ENCODE measurements around the gene PITRM1. TPM values are rescaled to one million over a fixed set of nuclear protein-coding genes. Genes with fewer than 3 reads are reported as not detected.

The PITRM1 gene
- polyA plus RNA-seq, 2 of the 4 experiments (the other 2 are of a cell fraction), result 45.9 to 64.5 TPM

DNA sequence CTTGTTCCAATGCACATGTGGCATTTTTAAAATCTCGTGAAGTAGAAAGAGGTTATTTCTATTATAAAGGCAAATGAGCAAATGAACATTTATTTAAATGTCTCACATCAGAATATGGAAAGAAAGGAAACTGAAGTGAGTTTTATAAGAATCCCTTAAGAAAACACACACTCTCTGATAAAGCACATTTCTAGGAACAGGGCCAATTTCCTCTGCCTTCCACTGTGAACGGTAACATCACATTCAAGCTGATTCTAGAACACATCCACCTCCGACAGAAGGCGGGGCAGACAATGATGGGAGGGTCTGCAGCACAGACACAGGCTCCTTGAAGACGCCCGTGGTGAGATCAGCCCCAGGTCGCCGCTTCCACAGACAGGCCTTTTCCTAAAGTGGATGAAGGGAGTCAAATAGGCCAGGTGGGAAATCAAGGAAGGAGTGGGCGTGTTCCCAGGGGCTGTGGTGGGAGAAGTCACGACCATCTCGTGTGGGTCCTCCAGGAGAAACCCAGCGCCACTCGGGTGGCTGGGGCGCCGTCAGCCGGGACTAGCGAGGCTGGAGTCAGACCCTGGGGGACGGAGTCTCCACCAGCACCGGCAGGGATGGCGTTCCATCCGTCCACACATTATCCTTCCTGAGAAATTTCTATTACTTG is 31.1 kb downstream of the PITRM1 start:
- CTCF ChIA-PET, result interaction anchor here (1.6 kb wide), 1 partner anchor 11 kb away, joined by 3 read pairs; no protein-coding TSS in a partner anchor
- no peak for FAIRE-seq
- no peak overlapping the region for H3K4me3 ChIP-seq
- DNase-seq (ENCODE audit: low read depth in 1 of 2, low spot score in 1 of 2), result no peak
- peaks cover 11% of the 10 kb centered on the region; the same call in 2 of the 3 replicates for H3K4me1 ChIP-seq
- WGBS (ENCODE audit: missing lambda C conversion rate), result 88% methylated on average over 21 of the region's 21 CpGs
- no peak overlapping the region for H3K4me2 ChIP-seq
- ATAC-seq, result no peak
- no peaks in the 10 kb centered on the region for H3K9me3 ChIP-seq
- POLR2A ChIA-PET, result interaction anchor here (1.3 kb wide), 1 partner anchor 46 kb away, joined by 3 read pairs; no protein-coding TSS in a partner anchor
- TF ChIP-seq JUN (IDR thresholded peaks at IDR 0.05), result 0 out of 5 replicates have a peak, but pooled peaks of 1 of the 2 experiments have one; percentile 16
- TF ChIP-seq, protein P1, sequence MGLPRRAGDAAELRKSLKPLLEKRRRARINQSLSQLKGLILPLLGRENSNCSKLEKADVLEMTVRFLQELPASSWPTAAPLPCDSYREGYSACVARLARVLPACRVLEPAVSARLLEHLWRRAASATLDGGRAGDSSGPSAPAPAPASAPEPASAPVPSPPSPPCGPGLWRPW (IDR thresholded peaks at IDR 0.05), result no peak
- TF ChIP-seq PHF8 (IDR thresholded peaks at IDR 0.05; ENCODE audit: borderline replicate concordance, low read depth), result no peak
- 0 out of 2 replicates have a peak, but pooled peaks have one; percentile 14 for TF ChIP-seq POLR2AphosphoS2 (conservative IDR thresholded peaks at IDR 0.05; ENCODE audit: low read length)
- H3K27ac ChIP-seq, result no peak overlapping the region

DNA sequence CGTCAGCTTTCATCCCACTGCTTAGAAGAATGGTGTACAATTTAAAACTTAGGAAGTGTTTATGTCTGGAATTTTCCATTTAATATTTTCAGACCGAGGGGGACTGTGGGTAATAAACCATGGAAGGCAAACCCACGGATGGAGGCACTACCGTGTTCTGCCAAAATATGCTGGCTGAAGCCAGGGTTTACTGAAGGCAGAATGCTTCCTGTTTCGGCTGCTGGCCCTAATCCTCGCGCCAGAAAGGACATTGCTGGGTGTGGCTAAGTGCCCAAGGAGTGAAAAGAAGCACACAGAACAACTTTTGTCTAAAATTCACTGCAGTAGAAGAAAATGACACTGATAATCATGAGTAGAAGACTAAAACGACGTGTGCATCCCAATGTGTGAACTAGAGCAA is 32.3 kb downstream of the PITRM1 start:
- FAIRE-seq (no peak), ATAC-seq (no peak), DNase-seq (ENCODE audit: low read depth in 1 of 2, low spot score in 1 of 2) (no peak)
- no peak overlapping the region for H3K4me2 ChIP-seq
- no peak for TF ChIP-seq KDM5A (IDR thresholded peaks at IDR 0.05)
- TF ChIP-seq SMC3 (IDR thresholded peaks at IDR 0.05), result no peak
- no peak for TF ChIP-seq RCOR1 (IDR thresholded peaks at IDR 0.05; ENCODE audit: low read depth, low read length)
- no peak for TF ChIP-seq TFCP2L1 (CRISPR knock-in tag; IDR thresholded peaks at IDR 0.05)
- TF ChIP-seq JUN (IDR thresholded peaks at IDR 0.05), result no peak
- no peak for TF ChIP-seq USF2 (IDR thresholded peaks at IDR 0.05)
- TF ChIP-seq ZNF302 (CRISPR knock-in tag; IDR thresholded peaks at IDR 0.05), result no peak
- ChIA-PET CTCF (interaction anchor here (0.7 to 1.6 kb wide), 4 partner anchors 9 to 21 kb away, joined by 3 to 6 read pairs (median 3); no protein-coding TSS in a partner anchor), POLR2A (interaction anchor here (1.4 kb wide), 1 partner anchor 32 kb away, joined by 4 read pairs; the partner anchor contains the start of gene PITRM1)
- no peak overlapping the region for H3K27ac ChIP-seq
- H3K4me3 ChIP-seq, result no peak overlapping the region
- peaks cover 11% of the 10 kb centered on the region; the same call in 2 of the 3 replicates for H3K4me1 ChIP-seq
- H3K9me3 ChIP-seq, result no peaks in the 10 kb centered on the region
- WGBS (ENCODE audit: missing lambda C conversion rate), result 90% methylated on average over 9 of the region's 9 CpGs

DNA sequence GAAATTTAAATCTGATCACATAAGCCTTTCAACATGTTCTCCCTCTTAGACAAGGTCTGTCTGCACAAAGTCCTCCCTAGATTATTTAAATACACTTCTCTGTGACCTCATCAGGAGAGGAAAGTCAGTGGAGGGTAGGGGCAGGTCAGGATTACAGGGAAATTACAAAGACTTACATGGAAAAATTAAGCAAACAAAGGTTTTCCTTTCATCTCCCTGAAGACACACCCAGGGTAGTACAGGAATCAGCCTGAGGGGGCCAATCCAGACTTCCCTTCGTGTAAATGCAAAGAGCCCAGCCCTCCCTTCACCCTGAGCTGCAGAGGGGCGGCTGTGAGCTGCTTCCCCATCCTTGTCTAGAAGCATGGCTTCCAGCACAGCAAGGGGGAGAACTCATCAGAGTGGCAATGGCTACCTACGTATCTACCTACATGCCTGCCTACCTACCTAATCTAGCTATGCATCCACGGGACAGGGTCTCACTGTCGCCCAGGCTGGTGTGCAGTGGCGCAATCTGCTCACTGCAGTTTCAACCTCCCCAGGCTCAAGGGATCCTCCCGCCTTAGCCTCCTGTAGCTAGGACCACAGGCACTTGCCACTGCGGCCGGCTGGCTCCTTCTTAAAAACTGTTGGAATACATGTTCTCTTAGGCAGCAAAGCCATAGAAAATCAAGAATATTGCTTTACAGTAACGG is 33.2 kb downstream of the PITRM1 start:
- 88% methylated on average over 9 of the region's 10 CpGs for WGBS (ENCODE audit: missing lambda C conversion rate)
- H3K4me1 ChIP-seq, result peaks cover 14% of the 10 kb centered on the region; the same call in 2 of the 3 replicates
- H3K4me3 ChIP-seq, result no peak overlapping the region
- ChIA-PET POLR2A (interaction anchor here (1.1 to 1.4 kb wide), 2 partner anchors 25 to 33 kb away, joined by 4 read pairs; partner anchors contain the start of gene PITRM1), CTCF (interaction anchor here (0.7 to 1.6 kb wide), 6 partner anchors 10 to 33 kb away, joined by 3 to 6 read pairs (median 3); partner anchors contain the start of gene PITRM1)
- ATAC-seq, result peak; percentile 25 to 26; a peak in 5 of 6 replicates
- H3K4me2 ChIP-seq, result no peak overlapping the region
- FAIRE-seq, result no peak
- TF ChIP-seq, protein P2, sequence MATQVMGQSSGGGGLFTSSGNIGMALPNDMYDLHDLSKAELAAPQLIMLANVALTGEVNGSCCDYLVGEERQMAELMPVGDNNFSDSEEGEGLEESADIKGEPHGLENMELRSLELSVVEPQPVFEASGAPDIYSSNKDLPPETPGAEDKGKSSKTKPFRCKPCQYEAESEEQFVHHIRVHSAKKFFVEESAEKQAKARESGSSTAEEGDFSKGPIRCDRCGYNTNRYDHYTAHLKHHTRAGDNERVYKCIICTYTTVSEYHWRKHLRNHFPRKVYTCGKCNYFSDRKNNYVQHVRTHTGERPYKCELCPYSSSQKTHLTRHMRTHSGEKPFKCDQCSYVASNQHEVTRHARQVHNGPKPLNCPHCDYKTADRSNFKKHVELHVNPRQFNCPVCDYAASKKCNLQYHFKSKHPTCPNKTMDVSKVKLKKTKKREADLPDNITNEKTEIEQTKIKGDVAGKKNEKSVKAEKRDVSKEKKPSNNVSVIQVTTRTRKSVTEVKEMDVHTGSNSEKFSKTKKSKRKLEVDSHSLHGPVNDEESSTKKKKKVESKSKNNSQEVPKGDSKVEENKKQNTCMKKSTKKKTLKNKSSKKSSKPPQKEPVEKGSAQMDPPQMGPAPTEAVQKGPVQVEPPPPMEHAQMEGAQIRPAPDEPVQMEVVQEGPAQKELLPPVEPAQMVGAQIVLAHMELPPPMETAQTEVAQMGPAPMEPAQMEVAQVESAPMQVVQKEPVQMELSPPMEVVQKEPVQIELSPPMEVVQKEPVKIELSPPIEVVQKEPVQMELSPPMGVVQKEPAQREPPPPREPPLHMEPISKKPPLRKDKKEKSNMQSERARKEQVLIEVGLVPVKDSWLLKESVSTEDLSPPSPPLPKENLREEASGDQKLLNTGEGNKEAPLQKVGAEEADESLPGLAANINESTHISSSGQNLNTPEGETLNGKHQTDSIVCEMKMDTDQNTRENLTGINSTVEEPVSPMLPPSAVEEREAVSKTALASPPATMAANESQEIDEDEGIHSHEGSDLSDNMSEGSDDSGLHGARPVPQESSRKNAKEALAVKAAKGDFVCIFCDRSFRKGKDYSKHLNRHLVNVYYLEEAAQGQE (IDR thresholded peaks at IDR 0.05), result no peak
- TF ChIP-seq MAZ (IDR thresholded peaks at IDR 0.05; ENCODE audit: borderline replicate concordance, low read depth, low read length), result no peak
- no peak for TF ChIP-seq SREBF2 (IDR thresholded peaks at IDR 0.05)
- no peak for TF ChIP-seq FOXS1 (CRISPR knock-in tag; IDR thresholded peaks at IDR 0.05)
- no peaks in the 10 kb centered on the region for H3K9me3 ChIP-seq
- peak overlapping the region in 1 of 2 experiments; percentile 42; a peak in 2 of 6 replicates for H3K27ac ChIP-seq
- peak; percentile 33 to 40 for DNase-seq (ENCODE audit: low read depth in 1 of 2, low spot score in 1 of 2)
